NCI-H446 (cell line): Measurements from ENCODE around the gene KATNB1.
A peak's percentile ranks its signal among the peaks of the same experiment; 100 is the strongest.
"Not testable (repeated sequence)": the region's sequence is repeated elsewhere in the genome, so short reads cannot be mapped to it uniquely, and the experiment has no call there.

Experiments
- DNase-seq, 2 experiments: peaks; one replicate each; lab custom pipeline; 2025; lab: John Stamatoyannopoulos, UW

Gene KATNB1

GRCh38 chr16:57701759-57702371 is 33.7 kb upstream of the KATNB1 start:
- DNase-seq, result no peak

GRCh38 chr16:57703416-57704010 is 32.1 kb upstream of the KATNB1 start:
- DNase-seq, result no peak

GRCh38 chr16:57704011-57704904 is 31.3 kb upstream of the KATNB1 start:
- DNase-seq, result no peak

GRCh38 chr16:57704905-57705852 is 30.4 kb upstream of the KATNB1 start:
- no peak for DNase-seq

GRCh38 chr16:57706717-57707116 is 28.9 kb upstream of the KATNB1 start:
- DNase-seq, result no peak

GRCh38 chr16:57707331-57707730 is 28.2 kb upstream of the KATNB1 start:
- DNase-seq, result no peak

- no peak for DNase-seq
Measured at GRCh38 chr16:57708168-57708567, 27.4 kb upstream of the KATNB1 start.

GRCh38 chr16:57709663-57710062 is 25.9 kb upstream of the KATNB1 start:
- no peak for DNase-seq

- peak; percentile 4 to 74 for DNase-seq
Measured at GRCh38 chr16:57711346-57711745, 24.2 kb upstream of the KATNB1 start.

GRCh38 chr16:57711993-57712392 is 23.6 kb upstream of the KATNB1 start:
- DNase-seq, result no peak

- DNase-seq, result not testable (repeated sequence)
Measured at GRCh38 chr16:57712569-57712968, 23.0 kb upstream of the KATNB1 start.

GRCh38 chr16:57713596-57713995 is 22.0 kb upstream of the KATNB1 start:
- DNase-seq, result no peak

- no peak for DNase-seq
Measured at GRCh38 chr16:57714047-57714446, 21.5 kb upstream of the KATNB1 start.

- DNase-seq, result peak in 1 of 2 experiments; percentile 3
Measured at GRCh38 chr16:57720142-57720575, 15.4 kb upstream of the KATNB1 start.

GRCh38 chr16:57721356-57722209 is 14.0 kb upstream of the KATNB1 start:
- DNase-seq, result no peak

GRCh38 chr16:57722210-57722499 is 13.4 kb upstream of the KATNB1 start:
- no peak for DNase-seq

- DNase-seq, result no peak
Measured at GRCh38 chr16:57722651-57723050, 12.9 kb upstream of the KATNB1 start.

GRCh38 chr16:57723170-57723569 is 12.4 kb upstream of the KATNB1 start:
- DNase-seq, result no peak

- no peak for DNase-seq
Measured at GRCh38 chr16:57724531-57724930, 11.0 kb upstream of the KATNB1 start.

GRCh38 chr16:57725151-57725550 is 10.4 kb upstream of the KATNB1 start:
- no peak for DNase-seq

- peak in 1 of 2 experiments; percentile 4 for DNase-seq
Measured at GRCh38 chr16:57725554-57725953, 10.0 kb upstream of the KATNB1 start.
